Muscle of arm (tissue), 12 donors: ENCODE results near the gene PLXNA4. TPM values are rescaled to one million over a fixed set of nuclear protein-coding genes. Genes with fewer than 3 reads are reported as not detected.

Source experiments
- DNase-seq: peaks from one replicate; pipeline ENCODE4 v3.0.0-alpha.2; 2013
- polyA plus RNA-seq, 12 donors: library from polyadenylated mRNA; unstranded; fragments of 120-200 nt; gene quantifications; one replicate each; pipeline ENCODE4 v1.2.1, GENCODE V29; 2013; ENCODE audit not compliant: insufficient read length in 12 of 12

Gene PLXNA4
- polyA plus RNA-seq, 12 donors = 1.8 to 8.4 (median 4.5) TPM; not detected in 1

DNA sequence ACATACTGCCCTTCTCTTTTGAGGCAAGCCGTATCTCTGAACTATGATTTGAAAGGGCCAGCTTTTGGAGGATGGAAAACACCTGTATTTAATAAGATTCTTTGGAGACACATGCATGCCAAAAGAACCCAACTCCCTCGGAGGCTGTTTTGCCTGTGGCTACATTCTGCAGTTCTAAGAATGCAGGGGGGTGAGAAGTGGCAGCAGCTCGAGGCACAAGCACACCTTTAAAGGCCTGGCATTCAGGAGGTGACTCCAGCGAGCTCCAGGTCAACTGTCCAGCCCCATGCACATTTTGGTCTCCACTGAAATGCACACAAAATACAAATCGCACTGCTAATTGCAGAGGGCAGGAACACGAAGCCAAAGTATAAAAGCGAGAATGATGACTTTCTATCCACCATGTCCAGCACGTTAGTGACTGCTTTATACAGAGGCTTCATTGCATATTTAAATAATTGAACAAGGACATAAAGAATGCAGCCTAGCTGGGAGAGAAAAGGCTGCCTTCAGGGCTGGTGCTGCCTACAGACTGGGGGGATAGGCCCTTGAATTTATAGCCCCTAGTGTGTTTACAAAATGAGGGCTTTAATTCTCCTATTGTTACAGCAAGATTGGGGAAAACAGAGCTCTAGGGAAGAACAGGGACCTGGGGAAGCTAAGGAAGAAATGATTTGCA lies 359.3 kb downstream of the PLXNA4 start:
- no peak for DNase-seq

GRCh38 chr7:132214452-132214851 lies 361.8 kb downstream of the PLXNA4 start:
- DNase-seq = no peak

- DNase-seq = no peak
These were observed 362.7 kb downstream of the PLXNA4 start for GRCh38 chr7:132213583-132213982.

DNA sequence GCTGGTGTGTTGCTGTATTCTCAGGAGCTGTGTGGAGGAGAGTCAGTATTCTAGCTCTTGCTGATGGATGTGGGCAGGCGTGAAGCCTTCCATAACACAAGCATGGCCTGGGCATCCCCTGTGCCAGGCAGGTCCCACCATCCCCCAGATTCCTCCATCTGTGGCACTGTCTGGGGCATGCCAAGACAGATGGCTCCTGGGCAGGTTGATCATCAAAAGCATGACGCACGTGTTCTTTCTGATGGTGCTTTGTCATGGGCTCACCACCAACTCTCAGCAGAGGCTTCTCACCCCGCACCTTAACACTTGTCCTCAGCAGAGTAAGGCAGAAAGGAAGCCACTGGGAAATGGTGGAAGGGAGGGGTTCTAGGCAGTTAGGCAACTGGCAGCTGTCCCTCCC lies 364.3 kb downstream of the PLXNA4 start:
- no peak for DNase-seq

- DNase-seq = no peak
These were observed 365.4 kb downstream of the PLXNA4 start for GRCh38 chr7:132210821-132211220.

GRCh38 chr7:132207782-132208181 lies 368.5 kb downstream of the PLXNA4 start:
- DNase-seq = no peak

GRCh38 chr7:132207211-132207610 lies 369.1 kb downstream of the PLXNA4 start:
- DNase-seq = no peak

DNA sequence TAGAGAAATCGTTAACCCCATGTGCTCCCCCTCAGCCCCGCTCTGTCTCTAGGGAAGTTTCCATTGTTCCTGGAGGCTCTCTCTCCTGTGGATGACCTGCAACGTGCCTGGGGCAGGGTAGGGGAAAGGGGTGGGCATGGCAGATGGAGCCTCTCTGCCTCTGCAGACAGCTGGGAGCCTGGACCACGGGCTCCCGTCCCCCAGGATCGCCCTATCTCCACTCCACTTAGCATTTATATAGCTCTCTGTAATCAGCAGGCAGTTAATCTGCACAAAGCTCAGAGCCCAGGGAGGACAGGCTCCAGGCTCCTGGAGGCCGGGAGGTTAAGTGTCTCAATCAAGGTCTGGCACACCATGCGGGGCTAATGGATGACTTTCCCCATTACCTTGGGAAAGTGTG lies 369.7 kb downstream of the PLXNA4 start:
- DNase-seq = no peak

GRCh38 chr7:132205509-132205908 lies 370.8 kb downstream of the PLXNA4 start:
- no peak for DNase-seq

DNA sequence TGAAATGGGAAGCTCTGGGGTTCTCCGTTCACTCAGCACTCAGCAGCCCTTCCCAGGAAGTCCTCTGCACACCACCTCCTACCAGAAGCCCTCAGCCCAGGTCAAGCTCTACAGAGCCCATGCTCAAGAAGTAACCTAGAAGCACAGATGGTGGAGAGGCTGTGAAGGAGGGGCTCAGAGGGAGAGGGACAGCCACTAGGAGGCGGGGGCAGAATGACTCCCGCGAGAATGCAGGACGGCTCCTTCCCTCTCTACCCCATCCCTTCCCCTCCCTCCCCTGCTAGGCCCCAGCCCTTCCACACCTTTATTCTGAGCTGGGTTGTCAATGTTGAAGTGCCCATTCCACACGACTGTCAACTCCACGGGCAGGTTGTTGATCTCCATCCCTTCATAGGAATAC lies 373.2 kb downstream of the PLXNA4 start:
- no peak for DNase-seq

DNA sequence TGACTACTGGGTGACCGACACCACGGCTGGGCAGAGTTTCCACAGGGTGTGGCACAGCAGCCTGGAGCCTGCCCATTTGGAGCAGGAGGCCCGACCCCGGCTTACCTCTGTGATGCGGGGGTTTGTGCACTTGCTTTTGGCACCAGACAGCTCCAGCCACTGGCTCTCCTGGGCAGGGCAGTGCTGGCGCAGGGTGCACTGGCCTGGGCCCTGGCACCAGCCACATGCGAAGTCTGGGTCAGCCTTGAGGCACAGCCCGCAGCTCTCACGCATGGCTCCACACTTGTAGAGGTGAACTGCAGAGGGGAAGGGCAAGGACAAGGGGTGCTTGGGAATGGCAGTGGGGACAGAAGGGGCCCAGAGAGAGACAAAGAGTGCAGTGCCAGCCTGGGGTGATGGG lies 373.7 kb downstream of the PLXNA4 start:
- no peak for DNase-seq

- DNase-seq = no peak
These were observed 376.1 kb downstream of the PLXNA4 start for GRCh38 chr7:132200141-132200540.

DNA sequence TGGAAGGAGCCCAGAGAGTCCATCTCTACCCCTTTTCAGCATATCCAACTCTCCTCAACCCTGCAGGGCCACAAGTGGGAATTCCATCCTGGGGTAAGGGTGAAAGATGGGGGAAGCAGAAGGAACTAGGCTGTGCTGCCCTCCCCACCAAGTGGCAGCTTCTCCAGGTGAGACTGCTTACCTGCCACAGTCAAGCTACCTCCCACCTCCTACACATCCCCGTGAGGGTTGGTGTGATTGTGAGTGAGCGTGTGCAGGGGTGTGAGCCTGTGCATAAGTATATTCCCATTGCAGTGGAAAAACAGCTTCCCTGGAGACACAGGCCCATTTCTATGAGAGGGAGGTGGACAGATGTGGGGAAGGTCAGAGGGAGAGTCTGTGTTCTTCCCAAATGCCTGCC lies 376.6 kb downstream of the PLXNA4 start:
- no peak for DNase-seq

DNA sequence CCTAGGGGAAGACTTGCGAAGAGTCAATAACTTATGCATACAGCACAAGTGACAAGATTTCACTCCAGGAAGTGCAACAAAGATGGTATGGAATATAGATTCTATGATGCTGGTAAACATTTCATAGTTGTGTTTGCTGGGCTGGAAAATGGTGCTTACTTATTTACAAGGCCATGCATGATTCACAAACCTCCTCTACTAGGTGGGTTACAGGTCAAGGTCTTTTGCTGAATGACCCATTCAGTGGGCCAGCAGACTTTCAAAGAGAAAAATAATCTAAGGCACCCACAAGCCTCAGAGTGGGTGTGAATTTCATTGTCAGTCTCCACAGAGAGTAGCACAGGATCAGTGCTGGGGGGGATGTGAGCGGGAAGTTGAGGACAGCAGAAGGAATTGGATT lies 378.5 kb downstream of the PLXNA4 start:
- no peak for DNase-seq

GRCh38 chr7:132193898-132194297 lies 382.4 kb downstream of the PLXNA4 start:
- no peak for DNase-seq

DNA sequence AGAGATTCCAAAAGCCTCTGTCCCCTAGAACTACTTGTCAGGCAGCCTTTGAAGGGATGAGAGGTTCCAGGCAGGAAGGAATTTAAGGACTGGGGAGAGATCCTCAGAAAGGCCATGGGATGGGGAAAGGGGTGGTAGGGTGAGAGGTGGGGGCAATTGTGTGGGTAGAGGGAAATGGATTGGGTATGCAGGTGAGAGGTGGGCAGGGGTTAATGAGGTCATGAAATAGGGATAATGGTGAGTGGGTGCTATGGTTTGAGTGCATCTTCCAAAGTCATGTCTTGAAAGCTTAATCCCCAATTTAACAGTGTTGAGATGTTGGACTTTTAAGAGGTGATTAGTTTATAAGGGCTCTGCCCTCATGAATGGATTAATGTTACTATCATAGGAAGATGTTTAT lies 383.5 kb downstream of the PLXNA4 start:
- DNase-seq = no peak

DNA sequence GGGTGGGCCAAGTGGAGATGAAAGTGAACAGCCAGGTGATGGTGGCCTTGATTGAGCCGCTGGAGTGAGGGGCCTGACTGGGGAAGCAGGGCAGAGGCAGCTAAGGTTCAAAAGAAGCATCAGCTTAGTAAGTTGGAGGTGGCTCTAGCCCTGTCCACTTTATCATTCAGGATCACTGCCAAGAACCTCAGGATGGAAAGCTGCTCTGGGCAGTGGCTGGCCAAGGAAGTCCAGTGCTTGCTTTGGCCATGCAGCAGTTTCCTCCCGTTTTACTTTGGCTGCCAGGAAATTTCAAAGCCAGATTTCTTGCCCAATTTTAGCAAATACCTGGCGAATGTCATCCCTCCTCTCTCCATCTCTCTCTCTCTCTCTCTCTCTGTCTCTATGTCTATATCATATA lies 384.9 kb downstream of the PLXNA4 start:
- DNase-seq = no peak

GRCh38 chr7:132190683-132191082 lies 385.6 kb downstream of the PLXNA4 start:
- no peak for DNase-seq

DNA sequence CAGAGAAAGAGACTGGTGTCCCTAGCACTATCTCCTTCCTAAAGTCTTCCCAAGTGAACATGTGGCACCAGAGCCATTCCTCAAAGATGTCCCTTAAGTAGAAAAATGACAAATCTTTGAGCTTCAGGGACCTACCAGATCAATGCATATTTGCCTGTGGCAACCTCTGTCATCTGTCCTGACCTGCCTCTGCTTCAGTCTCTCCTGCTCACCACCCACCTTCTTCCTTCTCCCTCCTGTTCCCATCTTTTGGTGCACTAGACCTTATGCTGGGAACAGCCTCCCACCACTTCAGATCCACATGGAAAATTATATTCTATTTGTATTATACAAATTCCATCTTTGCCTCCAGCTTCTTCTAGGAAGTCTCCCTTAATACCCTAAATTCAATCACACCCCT lies 386.4 kb downstream of the PLXNA4 start:
- DNase-seq = no peak

DNA sequence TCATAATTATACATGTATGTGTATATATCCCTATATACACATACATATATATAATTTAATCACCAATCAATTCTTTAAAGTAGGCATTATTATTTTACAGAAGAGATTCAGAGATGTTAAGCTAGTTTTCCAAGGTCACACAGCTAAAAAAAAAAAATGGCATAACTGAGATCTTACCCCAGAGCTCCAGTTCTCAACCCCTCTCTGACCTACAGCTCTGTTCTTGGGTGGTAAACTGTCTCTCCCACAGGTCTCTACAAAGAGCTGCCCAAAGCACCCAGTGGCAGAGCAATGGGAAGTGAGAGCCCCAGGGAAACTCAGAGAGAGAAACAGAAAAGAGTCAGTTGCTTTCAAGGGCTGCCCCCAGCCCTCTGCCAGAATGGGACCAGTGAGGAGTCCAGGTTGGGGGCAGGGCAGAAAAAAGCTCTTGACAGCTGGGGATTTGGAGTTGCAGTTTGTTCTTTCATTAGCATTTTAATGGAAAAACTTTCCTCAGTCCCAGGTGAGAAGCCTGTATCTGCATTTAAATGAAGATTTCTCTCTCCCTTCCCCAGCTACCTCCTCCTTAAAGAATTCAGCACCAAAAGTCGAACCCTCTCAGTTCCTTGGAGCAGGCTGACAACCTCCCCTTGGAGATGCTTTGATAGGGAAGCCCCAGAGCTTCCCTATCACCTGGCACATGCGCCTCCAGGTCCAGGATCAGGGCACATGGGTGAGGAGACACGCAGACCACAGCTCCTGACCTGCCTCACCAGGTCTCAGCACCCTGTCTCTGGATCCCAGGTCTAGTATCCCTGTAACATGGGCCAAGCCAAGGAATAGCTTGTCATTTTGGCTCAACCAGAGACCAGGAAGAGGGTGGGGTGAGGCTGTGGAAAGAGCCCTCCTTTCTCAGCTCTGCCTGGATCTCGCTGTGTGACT lies 388.1 kb downstream of the PLXNA4 start:
- no peak for DNase-seq

GRCh38 chr7:132187391-132187790 lies 388.9 kb downstream of the PLXNA4 start:
- no peak for DNase-seq

GRCh38 chr7:132185150-132185549 lies 391.1 kb downstream of the PLXNA4 start:
- DNase-seq = no peak

- DNase-seq = no peak
These were observed 392.4 kb downstream of the PLXNA4 start for GRCh38 chr7:132183781-132184380.
